C4-2B (cell line): ENCODE measurements around the gene HIPK1.

ENCODE experiments used
- CTCF ChIP-seq: fragments of 450-650 bp; conservative IDR thresholded peaks from 2 replicates; pipeline ENCODE4 v1.5.1; 2017; ENCODE audit warnings: mild to moderate bottlenecking
- ZFX ChIP-seq: fragments of 450-650 bp; IDR thresholded peaks from 2 replicates; pipeline ENCODE4 v1.6.1; 2017

- TF ChIP-seq CTCF, result no peak
- no peak for TF ChIP-seq ZFX
Measured at GRCh38 chr1:113990961-113991360, 61.8 kb downstream of the HIPK1 start.
